Measurements from ENCODE around the gene RANBP17. TPM values are rescaled to one million over a fixed set of nuclear protein-coding genes. Genes with fewer than 3 reads are reported as not detected.
A peak's percentile ranks its signal among the peaks of the same experiment; 100 is the strongest.

The RANBP17 gene
- total RNA-seq, 4 donors from 2014 or later: 0.61 to 9.3 (median 1.9) TPM

GRCh38 chr5:171207256-171207847 lies 345.5 kb downstream of the RANBP17 start:
- Histone ChIP-seq H3K9me3 (no peaks in the 10 kb centered on the region), H3K36me3 (no peaks in the 10 kb centered on the region), H3K27ac (no peak overlapping the region), H3K4me3 (no peak overlapping the region), H3K27me3 (no peaks in the 10 kb centered on the region), H3K4me1 (no peaks in the 10 kb centered on the region)
- intact Hi-C loops (cut with DNase I): no loop called here
- TF ChIP-seq POLR2A (IDR thresholded peaks at IDR 0.05): no peak
- TF ChIP-seq CTCF (IDR thresholded peaks at IDR 0.05): peak in 4 of 6 experiments; percentile 27 to 49 (median 42)
- WGBS, 2 donors: 8 to 16% methylated on average over 6 of the region's 6 CpGs
- DNase-seq: no peak

GRCh38 chr5:171221916-171222315 lies 360.1 kb downstream of the RANBP17 start:
- no peaks in the 10 kb centered on the region for H3K9me3 ChIP-seq

GRCh38 chr5:171223927-171224326 lies 362.1 kb downstream of the RANBP17 start:
- Histone ChIP-seq H3K9me3 (no peaks in the 10 kb centered on the region), H3K27me3 (no peaks in the 10 kb centered on the region), H3K27ac (no peak overlapping the region), H3K4me1 (no peaks in the 10 kb centered on the region), H3K4me3 (no peak overlapping the region), H3K36me3 (no peaks in the 10 kb centered on the region)
- intact Hi-C loops (cut with DNase I): no loop called here
- TF ChIP-seq CTCF (IDR thresholded peaks at IDR 0.05): no peak
- TF ChIP-seq POLR2A (IDR thresholded peaks at IDR 0.05): no peak
- 76 to 81% methylated on average over 1 of the region's 1 CpG for WGBS, 2 donors
- no peak for DNase-seq

More at GRCh38 chr5:171221916-171222315, 360.1 kb downstream of the RANBP17 start:
- Histone ChIP-seq H3K36me3 (no peaks in the 10 kb centered on the region), H3K4me1 (no peaks in the 10 kb centered on the region), H3K27ac (no peak overlapping the region), H3K27me3 (no peaks in the 10 kb centered on the region), H3K4me3 (no peak overlapping the region)
- 78 to 85% methylated on average over 2 of the region's 2 CpGs for whole genome bisulfite sequencing, 2 donors
- intact Hi-C loops (cut with DNase I): no loop called here
- no peak for DNase-seq
- no peak for TF ChIP-seq CTCF (IDR thresholded peaks at IDR 0.05)

- Histone ChIP-seq H3K27ac (no peak overlapping the region), H3K36me3 (no peaks in the 10 kb centered on the region), H3K4me3 (no peak overlapping the region), H3K27me3 (no peaks in the 10 kb centered on the region), H3K9me3 (no peaks in the 10 kb centered on the region), H3K4me1 (no peaks in the 10 kb centered on the region)
- TF ChIP-seq CTCF (IDR thresholded peaks at IDR 0.05) (no peak), POLR2A (IDR thresholded peaks at IDR 0.05) (no peak)
- no peak for DNase-seq
- intact Hi-C loops (cut with DNase I): no loop called here
- 83 to 85% methylated on average over 5 of the region's 5 CpGs for WGBS, 2 donors
Measured at GRCh38 chr5:171226096-171226754, 364.4 kb downstream of the RANBP17 start.

GRCh38 chr5:171226864-171227263 lies 365.0 kb downstream of the RANBP17 start:
- Histone ChIP-seq H3K9me3 (no peaks in the 10 kb centered on the region), H3K27me3 (no peaks in the 10 kb centered on the region), H3K36me3 (no peaks in the 10 kb centered on the region), H3K27ac (no peak overlapping the region), H3K4me3 (no peak overlapping the region), H3K4me1 (no peaks in the 10 kb centered on the region)
- TF ChIP-seq CTCF (IDR thresholded peaks at IDR 0.05) (no peak), POLR2A (IDR thresholded peaks at IDR 0.05) (no peak)
- intact Hi-C loops (cut with DNase I): no loop called here
- no peak for DNase-seq
- 62 to 94% methylated on average over 1 of the region's 1 CpG for WGBS, 2 donors
